Measurements from ENCODE around the gene RABL6.

GRCh38 chr9:136876476-136876875, 68.7 kb downstream of the RABL6 start:
- TF ChIP-seq REST (IDR thresholded peaks at IDR 0.05; ENCODE audit: insufficient read depth in 1 of 2, low read depth in 2 of 2, low read length in 2 of 2), result no peak
- no peak for TF ChIP-seq TAF1 (IDR thresholded peaks at IDR 0.05; ENCODE audit: borderline replicate concordance, insufficient read depth, low read length)
- no peak for TF ChIP-seq POLR2AphosphoS5 (IDR thresholded peaks at IDR 0.05; ENCODE audit: low read depth, low read length)
- no peak for TF ChIP-seq SIN3A (IDR thresholded peaks at IDR 0.05; ENCODE audit: borderline replicate concordance, insufficient read depth, low read length)
- TF ChIP-seq FOXP2 (optimal IDR thresholded peaks at IDR 0.05; ENCODE audit: borderline replicate concordance, extremely low read depth, extremely low read length, insufficient read depth), result no peak

Data from PFSK-1 (cell line).